Activated CD4-positive, alpha-beta memory T cell treated with anti-CD3 and anti-CD28 coated beads, Interleukin-2, amount 10 ng/mL, durations not matched to agents 7 days and 5 days (primary cell): Measurements from ENCODE around the gene NSF. TPM values are rescaled to one million over a fixed set of nuclear protein-coding genes. Genes with fewer than 3 reads are reported as not detected.
A peak's percentile ranks its signal among the peaks of the same experiment; 100 is the strongest.
"Not testable (repeated sequence)": the region's sequence is repeated elsewhere in the genome, so short reads cannot be mapped to it uniquely, and the experiment has no call there.

Experiments used
- CTCF ChIA-PET: fragments of 350-600 bp; sonication (Branson Sonifier 250); formaldehyde crosslinking; loops from one replicate; lab custom pipeline; 2021; ENCODE audit warnings: antibody characterized with exemption, inconsistent platforms; lab: Charles Lee
- POLR2A ChIA-PET: fragments of 350-600 bp; sonication (Branson Sonifier 250); formaldehyde crosslinking; loops from one replicate; lab custom pipeline; 2021; ENCODE audit warnings: antibody characterized with exemption; lab: Charles Lee
- DNase-seq: peaks from one replicate; pipeline ENCODE4 v3.0.0-alpha.2; 2020
- H3K27ac Mint-ChIP-seq: one replicate; pipeline ENCODE4 v1.8.0; 2021; ENCODE audit warnings: mild to moderate bottlenecking, mixed read lengths
- H3K27me3 Mint-ChIP-seq: one replicate; pipeline ENCODE4 v1.8.0; 2021; ENCODE audit warnings: mixed read lengths
- H3K36me3 Mint-ChIP-seq: one replicate; pipeline ENCODE4 v1.8.0; 2021; ENCODE audit warnings: low read depth, mixed read lengths
- H3K4me1 Mint-ChIP-seq: one replicate; pipeline ENCODE4 v1.8.0; 2021; ENCODE audit warnings: mixed read lengths
- H3K4me3 Mint-ChIP-seq: one replicate; pipeline ENCODE4 v1.8.0; 2021; ENCODE audit warnings: mild to moderate bottlenecking, mixed read lengths
- H3K9me3 Mint-ChIP-seq: one replicate; pipeline ENCODE4 v1.8.0; 2021; ENCODE audit warnings: mixed read lengths
- total RNA-seq, 2 experiments: library from RNA; stranded (reverse); gene quantifications; one replicate each; pipeline ENCODE4 v1.2.3, GENCODE V29; 2021

Gene NSF
- total RNA-seq, 2 experiments from 2014 or later, result 48.6 to 49.6 TPM

DNA sequence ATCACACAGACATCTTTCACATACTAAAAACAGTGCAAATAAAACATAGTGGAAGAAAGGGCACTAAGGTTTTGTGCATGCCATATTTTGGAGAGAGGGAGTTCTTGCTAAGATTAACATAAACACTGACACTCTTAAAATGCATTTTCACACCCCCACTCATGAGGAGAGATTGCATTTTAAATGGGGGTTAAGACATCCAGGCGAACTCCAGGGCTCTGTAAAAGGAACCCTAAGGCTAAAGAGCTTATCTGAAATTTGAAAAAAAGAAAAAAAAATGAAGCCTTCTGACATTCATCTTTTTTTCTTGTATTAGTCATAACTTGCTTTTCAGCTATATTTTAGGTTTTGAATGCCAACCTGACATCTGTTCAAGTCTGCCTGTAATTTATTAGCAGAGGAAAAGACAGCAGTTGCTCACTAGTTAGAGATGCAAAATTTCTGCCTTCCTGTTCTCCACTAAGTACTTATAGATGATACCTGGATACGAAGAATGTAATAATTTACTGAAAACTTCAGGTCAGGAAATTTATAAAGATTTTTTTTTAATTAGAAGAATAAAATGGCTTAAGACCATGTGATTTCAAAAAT, 57.3 kb downstream of the NSF start:
- H3K27me3 Mint-ChIP-seq, DNase-seq, POLR2A ChIA-PET, CTCF ChIA-PET, H3K36me3 Mint-ChIP-seq, H3K9me3 Mint-ChIP-seq, H3K4me1 Mint-ChIP-seq, H3K27ac Mint-ChIP-seq, H3K4me3 Mint-ChIP-seq: not testable (repeated sequence)

DNA sequence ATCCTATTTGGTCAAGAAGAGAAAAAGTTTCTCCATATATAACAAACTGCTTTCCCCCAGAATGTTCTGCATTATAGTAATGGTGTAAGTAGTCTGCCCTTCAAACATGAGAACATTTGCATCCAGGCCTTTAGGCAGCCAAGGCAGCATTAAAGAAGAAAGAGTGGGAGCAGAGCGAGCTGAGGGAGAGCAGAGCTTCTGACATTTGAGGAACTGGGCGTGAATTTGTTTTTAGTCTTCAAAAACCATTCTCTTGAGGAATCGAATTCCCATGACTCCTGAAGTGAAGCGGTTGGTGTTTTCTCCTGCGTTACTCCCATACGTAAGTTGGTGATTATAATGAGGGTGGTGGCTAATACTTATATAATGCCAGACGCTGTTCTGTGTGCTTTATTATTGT, 58.8 kb downstream of the NSF start:
- H3K36me3 Mint-ChIP-seq, H3K9me3 Mint-ChIP-seq, H3K4me3 Mint-ChIP-seq, H3K27me3 Mint-ChIP-seq, H3K27ac Mint-ChIP-seq, CTCF ChIA-PET, H3K4me1 Mint-ChIP-seq, POLR2A ChIA-PET: not testable (repeated sequence)
- peak; percentile 11 for DNase-seq

GRCh38 chr17:46652024-46652643, 61.7 kb downstream of the NSF start:
- CTCF ChIA-PET, H3K4me1 Mint-ChIP-seq: not testable (repeated sequence)

GRCh38 chr17:46658235-46658634, 67.8 kb downstream of the NSF start:
- DNase-seq, H3K4me1 Mint-ChIP-seq, H3K4me3 Mint-ChIP-seq, H3K27ac Mint-ChIP-seq, H3K36me3 Mint-ChIP-seq, H3K9me3 Mint-ChIP-seq, H3K27me3 Mint-ChIP-seq, CTCF ChIA-PET, POLR2A ChIA-PET: not testable (repeated sequence)

More at GRCh38 chr17:46652024-46652643, 61.7 kb downstream of the NSF start:
- H3K4me3 Mint-ChIP-seq, H3K27me3 Mint-ChIP-seq, H3K9me3 Mint-ChIP-seq, POLR2A ChIA-PET, H3K36me3 Mint-ChIP-seq, DNase-seq, H3K27ac Mint-ChIP-seq: not testable (repeated sequence)

DNA sequence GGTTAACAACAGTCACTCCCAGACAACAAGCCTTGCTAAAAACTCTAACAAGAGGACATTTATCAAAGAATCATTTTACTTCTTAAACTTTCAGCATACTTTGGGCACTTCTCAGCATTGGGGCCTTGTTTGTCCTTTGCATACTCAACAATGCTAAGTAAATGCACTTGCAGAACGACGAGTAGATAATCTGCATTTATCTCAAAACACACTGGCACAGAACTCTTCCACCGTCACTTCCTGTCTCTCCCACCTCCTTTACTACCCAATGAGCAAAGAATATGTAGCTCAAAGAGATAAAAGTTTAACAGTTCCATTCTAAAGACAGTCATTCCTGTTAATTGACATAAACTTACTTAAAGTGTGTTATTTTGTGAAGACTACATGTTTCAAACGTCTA, 69.2 kb downstream of the NSF start:
- H3K36me3 Mint-ChIP-seq, H3K4me1 Mint-ChIP-seq, POLR2A ChIA-PET, H3K27ac Mint-ChIP-seq, CTCF ChIA-PET, H3K4me3 Mint-ChIP-seq, H3K27me3 Mint-ChIP-seq, H3K9me3 Mint-ChIP-seq, DNase-seq: not testable (repeated sequence)

GRCh38 chr17:46663123-46663522, 72.7 kb downstream of the NSF start:
- H3K27me3 Mint-ChIP-seq, H3K4me1 Mint-ChIP-seq, H3K36me3 Mint-ChIP-seq, H3K9me3 Mint-ChIP-seq, CTCF ChIA-PET, H3K27ac Mint-ChIP-seq, DNase-seq, H3K4me3 Mint-ChIP-seq, POLR2A ChIA-PET: not testable (repeated sequence)

DNA sequence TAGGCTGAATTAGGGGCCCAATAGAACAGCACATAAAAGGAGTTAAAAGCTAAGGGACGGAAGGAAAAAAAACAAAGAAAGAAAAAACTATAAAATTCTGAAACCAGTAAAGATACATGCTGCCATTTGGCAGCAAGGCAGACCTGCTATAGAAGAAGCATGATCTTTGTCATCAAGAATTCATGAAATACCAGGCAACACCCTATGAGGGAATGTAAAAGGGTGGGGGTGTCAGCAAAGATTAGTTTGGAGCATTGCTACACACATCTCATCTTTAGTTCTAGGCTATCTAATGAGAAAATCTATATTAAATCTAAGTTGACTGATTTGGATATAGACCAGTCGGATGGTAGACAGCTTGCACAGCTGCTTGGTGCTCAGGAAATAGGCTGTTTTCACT, 73.1 kb downstream of the NSF start:
- DNase-seq, H3K4me1 Mint-ChIP-seq, H3K9me3 Mint-ChIP-seq, H3K4me3 Mint-ChIP-seq, CTCF ChIA-PET, H3K27me3 Mint-ChIP-seq, POLR2A ChIA-PET, H3K36me3 Mint-ChIP-seq, H3K27ac Mint-ChIP-seq: not testable (repeated sequence)

DNA sequence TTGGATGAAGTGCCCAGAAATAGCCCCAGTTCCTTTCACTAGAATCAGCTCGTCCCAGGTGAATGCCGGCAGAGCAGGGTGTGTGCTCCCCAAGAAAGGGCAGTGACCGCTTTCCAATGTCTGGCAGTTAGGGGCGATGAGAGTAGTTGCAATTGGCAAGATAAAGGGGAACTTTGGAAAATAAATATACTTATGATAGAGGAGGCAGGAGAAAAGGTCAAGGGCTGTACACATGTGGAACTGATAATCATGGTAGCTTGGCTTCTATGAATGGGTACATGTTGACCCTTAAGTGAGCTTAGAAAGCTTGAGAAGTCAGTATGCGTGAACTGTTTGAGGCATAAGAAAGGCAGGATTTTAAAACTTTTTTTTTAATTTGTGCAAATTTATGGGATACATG, 75.5 kb downstream of the NSF start:
- POLR2A ChIA-PET, H3K27me3 Mint-ChIP-seq, DNase-seq: not testable (repeated sequence)

GRCh38 chr17:46670789-46671188, 80.3 kb downstream of the NSF start:
- H3K9me3 Mint-ChIP-seq, DNase-seq, H3K27ac Mint-ChIP-seq, CTCF ChIA-PET, H3K36me3 Mint-ChIP-seq, H3K4me1 Mint-ChIP-seq, H3K27me3 Mint-ChIP-seq, POLR2A ChIA-PET, H3K4me3 Mint-ChIP-seq: not testable (repeated sequence)

More for the DNA sequence above, 75.5 kb downstream of the NSF start:
- H3K36me3 Mint-ChIP-seq, H3K4me1 Mint-ChIP-seq, H3K27ac Mint-ChIP-seq, CTCF ChIA-PET, H3K4me3 Mint-ChIP-seq, H3K9me3 Mint-ChIP-seq: not testable (repeated sequence)

DNA sequence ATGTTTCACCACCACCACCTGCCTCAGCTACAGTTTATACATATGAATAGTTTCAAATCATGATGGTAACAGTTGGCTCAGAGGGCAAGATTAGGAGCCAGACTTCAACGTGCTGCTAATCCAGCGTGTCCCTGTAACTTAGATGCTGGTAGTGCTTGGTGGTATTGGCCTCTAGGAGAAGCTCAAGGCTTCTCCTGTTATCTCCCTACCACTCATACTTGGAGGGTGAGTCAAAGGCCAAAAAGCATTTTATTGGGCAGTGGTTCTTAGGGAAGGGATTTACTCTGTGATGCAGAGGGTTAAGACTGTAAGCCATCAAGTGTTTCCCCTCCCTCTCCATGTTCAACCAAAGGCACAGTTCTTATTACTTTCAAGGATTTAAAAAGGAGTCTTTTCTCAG, 82.3 kb downstream of the NSF start:
- POLR2A ChIA-PET, H3K9me3 Mint-ChIP-seq, H3K27ac Mint-ChIP-seq: not testable (repeated sequence)

GRCh38 chr17:46677819-46678218, 87.3 kb downstream of the NSF start:
- H3K4me3 Mint-ChIP-seq, CTCF ChIA-PET, H3K27me3 Mint-ChIP-seq, H3K27ac Mint-ChIP-seq, H3K9me3 Mint-ChIP-seq, POLR2A ChIA-PET, H3K36me3 Mint-ChIP-seq, H3K4me1 Mint-ChIP-seq, DNase-seq: not testable (repeated sequence)

More for the DNA sequence above, 82.3 kb downstream of the NSF start:
- H3K36me3 Mint-ChIP-seq, CTCF ChIA-PET, H3K4me1 Mint-ChIP-seq, H3K4me3 Mint-ChIP-seq, DNase-seq, H3K27me3 Mint-ChIP-seq: not testable (repeated sequence)

DNA sequence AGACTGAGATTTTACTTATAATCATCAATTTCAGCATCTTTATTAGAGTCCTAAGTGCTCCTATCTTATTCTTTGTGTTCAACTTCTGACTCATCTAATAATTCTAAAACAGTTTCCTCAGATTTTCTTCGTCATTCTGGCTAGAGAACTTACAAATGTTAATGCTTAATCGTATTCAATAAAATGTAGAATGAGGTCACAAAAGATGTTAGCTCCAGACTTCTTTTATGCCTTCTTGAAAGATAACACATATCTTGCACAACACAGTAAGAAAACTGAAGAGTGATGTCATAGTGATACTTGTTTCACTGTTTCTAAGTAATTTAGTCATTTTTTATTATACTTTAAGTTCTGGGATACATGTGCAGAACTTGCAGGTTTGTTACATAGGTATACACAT, 93.2 kb downstream of the NSF start:
- DNase-seq, H3K4me3 Mint-ChIP-seq, CTCF ChIA-PET, H3K36me3 Mint-ChIP-seq, H3K4me1 Mint-ChIP-seq, H3K27ac Mint-ChIP-seq, H3K27me3 Mint-ChIP-seq, POLR2A ChIA-PET, H3K9me3 Mint-ChIP-seq: not testable (repeated sequence)

- H3K4me1 Mint-ChIP-seq, CTCF ChIA-PET, POLR2A ChIA-PET, H3K4me3 Mint-ChIP-seq, DNase-seq, H3K27ac Mint-ChIP-seq, H3K27me3 Mint-ChIP-seq, H3K36me3 Mint-ChIP-seq, H3K9me3 Mint-ChIP-seq: not testable (repeated sequence)
These were observed 94.8 kb downstream of the NSF start for GRCh38 chr17:46685284-46685683.

DNA sequence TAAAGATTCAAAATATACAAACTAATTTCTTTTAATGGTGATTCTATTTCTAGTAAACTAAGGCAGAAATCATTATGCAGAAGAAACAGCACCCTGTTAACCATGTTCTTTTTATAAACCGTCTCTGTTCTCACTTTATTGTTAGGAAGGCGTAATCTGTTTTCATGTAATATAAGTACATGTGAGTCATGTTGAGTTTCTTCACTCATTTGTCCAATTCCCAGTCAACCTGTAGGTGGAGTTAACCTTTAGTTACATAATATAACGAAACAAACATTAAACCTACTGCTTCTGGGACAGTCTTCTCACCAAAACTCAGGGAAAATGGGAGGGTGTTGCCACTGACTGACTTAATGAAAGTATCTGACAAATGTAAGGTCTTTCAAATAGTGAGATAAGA, 101.7 kb downstream of the NSF start:
- H3K27ac Mint-ChIP-seq, DNase-seq, H3K4me3 Mint-ChIP-seq, H3K27me3 Mint-ChIP-seq, POLR2A ChIA-PET, H3K9me3 Mint-ChIP-seq, CTCF ChIA-PET, H3K36me3 Mint-ChIP-seq, H3K4me1 Mint-ChIP-seq: not testable (repeated sequence)
